Fibroblast of pulmonary artery (primary cell): ENCODE measurements around the gene SUSD5.
"Not testable (repeated sequence)": the region's sequence is repeated elsewhere in the genome, so short reads cannot be mapped to it uniquely, and the experiment has no call there.

Source experiments
- DNase-seq: peaks from one replicate; pipeline ENCODE4 v3.0.0-alpha.2; 2010; ENCODE audit warnings: low read depth
- H3K4me3 ChIP-seq: replicated peaks from 2 replicates; pipeline ENCODE4 v1.5.1; 2011; ENCODE audit warnings: low read depth, mild to moderate bottlenecking, control low read depth, low read length, moderate library complexity
- CTCF ChIP-seq: IDR thresholded peaks from 2 replicates; pipeline ENCODE4 v1.5.1; 2011; ENCODE audit warnings: mild to moderate bottlenecking, control low read depth, low read length, inconsistent platforms; ENCODE audit errors: missing control alignments

Gene SUSD5

GRCh38 chr3:33145901-33146580 is 72.6 kb downstream of the SUSD5 start:
- H3K4me3 ChIP-seq: no peak overlapping the region
- no peak for DNase-seq
- TF ChIP-seq CTCF: no peak

DNA sequence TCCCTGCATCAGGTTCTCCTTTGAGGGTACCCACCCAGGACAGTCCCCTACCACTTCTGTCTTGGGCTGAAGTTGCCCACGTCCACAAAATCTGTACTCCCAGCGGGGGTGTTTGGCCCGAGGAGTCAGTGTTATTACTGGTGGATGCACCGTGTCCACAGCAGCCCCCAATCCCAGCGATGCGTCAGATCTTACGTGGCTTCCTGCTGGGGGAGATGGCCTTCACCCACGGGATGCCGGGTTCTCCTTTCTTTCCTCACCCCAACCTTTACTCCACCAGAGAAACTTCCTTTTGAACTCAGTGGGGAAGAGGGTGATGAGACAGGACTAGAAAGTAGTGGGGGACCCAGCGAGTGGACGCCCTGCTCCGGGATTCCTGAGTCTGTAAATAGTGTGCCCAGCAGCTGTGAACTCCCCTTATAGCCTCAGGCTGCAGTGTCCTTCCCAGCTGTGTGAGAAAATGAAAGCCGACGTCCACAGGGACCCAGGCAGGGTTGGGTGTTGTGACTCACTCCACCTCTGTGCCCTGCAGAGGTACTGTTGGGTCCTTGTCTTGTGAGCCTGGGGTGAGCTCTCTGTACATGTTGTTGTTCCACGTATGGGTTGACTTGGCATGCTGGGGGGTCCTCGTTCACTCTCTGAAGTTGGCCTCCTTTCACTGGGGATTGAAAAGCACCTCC is 73.2 kb downstream of the SUSD5 start:
- no peak for DNase-seq
- no peak for TF ChIP-seq CTCF

GRCh38 chr3:33144433-33144832 is 74.2 kb downstream of the SUSD5 start:
- peak; percentile 23 for TF ChIP-seq CTCF
- H3K4me3 ChIP-seq: no peak overlapping the region
- no peak for DNase-seq

More for the DNA sequence above, 73.2 kb downstream of the SUSD5 start:
- no peak overlapping the region for H3K4me3 ChIP-seq

GRCh38 chr3:33141006-33141405 is 77.6 kb downstream of the SUSD5 start:
- DNase-seq: no peak
- H3K4me3 ChIP-seq: no peak overlapping the region
- TF ChIP-seq CTCF: no peak

- no peak overlapping the region for H3K4me3 ChIP-seq
- peak; percentile 44 for DNase-seq
- no peak for TF ChIP-seq CTCF
Measured at GRCh38 chr3:33139996-33140395, 78.6 kb downstream of the SUSD5 start.

DNA sequence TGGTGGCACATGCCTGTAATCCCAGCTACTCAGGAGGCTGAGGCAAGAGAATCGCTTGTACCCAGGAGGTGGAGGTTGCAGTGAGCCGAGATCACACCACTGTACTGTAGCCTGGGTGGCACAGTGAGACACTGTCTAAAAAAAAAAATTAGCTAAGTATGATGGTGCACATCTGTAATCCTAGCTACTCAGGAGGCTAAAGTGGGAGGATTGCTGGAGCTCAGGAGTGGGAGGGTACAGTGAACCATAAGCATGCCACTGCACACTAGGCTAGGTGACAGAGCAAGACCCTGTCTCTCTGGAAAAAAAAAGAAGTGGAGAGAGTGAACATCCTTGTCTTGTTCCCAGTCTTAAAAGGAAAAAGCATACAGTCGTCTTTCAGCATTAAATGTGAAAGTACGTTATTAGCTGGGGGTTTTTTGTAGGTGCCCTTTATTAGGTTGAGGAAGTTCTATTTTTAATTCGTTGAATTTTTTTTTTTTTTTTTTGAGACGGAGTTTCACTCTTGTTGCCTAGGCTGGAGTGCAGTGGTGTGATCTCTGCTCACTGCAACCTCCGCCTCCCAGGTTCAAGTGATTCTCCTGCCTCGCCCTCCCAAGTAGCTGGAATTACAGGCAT is 79.5 kb downstream of the SUSD5 start:
- DNase-seq, H3K4me3 ChIP-seq: not testable (repeated sequence)

DNA sequence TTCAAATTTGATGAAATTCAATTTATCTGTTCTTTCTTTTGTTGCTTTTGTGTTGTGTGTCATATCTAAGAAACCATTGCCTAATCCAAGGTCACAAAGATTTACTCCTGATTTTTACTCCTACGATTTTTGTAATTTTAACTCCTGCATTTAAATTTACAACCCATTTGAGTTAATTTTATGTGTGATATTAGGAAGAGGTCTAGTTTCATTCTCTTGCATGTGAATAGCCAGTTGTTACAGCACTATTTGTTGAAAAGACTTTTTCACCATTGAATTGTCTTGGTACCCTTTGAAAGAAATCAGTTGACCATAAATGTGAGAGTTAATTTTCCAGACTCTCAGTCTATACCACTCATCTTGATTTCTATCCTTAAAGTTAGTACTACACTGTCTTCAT is 80.9 kb downstream of the SUSD5 start:
- H3K4me3 ChIP-seq: no peak overlapping the region
- TF ChIP-seq CTCF: no peak
- no peak for DNase-seq
